Endothelial cell of umbilical vein (primary cell): ENCODE data around the gene NCS1. TPM values are rescaled to one million over a fixed set of nuclear protein-coding genes. Genes with fewer than 3 reads are reported as not detected.

Source experiments
- BruUV-seq: library from RNA; stranded (reverse); fragments of 400-500 nt; replicated peaks from 2 replicates; lab custom pipeline; 2021; lab: Mats Ljungman, UMichigan
- CTCF ChIA-PET: fragments of 300-600, 350-600 bp; sonication (Branson Sonifier 250); formaldehyde crosslinking; loops from one replicate; lab custom pipeline; 2021; ENCODE audit warnings: antibody characterized with exemption, inconsistent platforms; lab: Charles Lee
- POLR2A ChIA-PET: fragments of 300-600, 350-600 bp; sonication (Branson Sonifier 250); formaldehyde crosslinking; loops from one replicate; lab custom pipeline; 2021; ENCODE audit warnings: antibody characterized with exemption, inconsistent platforms; lab: Charles Lee
- DNase-seq: peaks from one replicate; pipeline ENCODE4 v3.0.0-alpha.2; 2011; ENCODE audit warnings: low read depth, low spot score
- FAIRE-seq: peaks from 2 replicates; lab custom pipeline; 2011; peaks lifted over from hg19 to GRCh38; lab: Jason Lieb, UNC
- H2AFZ ChIP-seq: 2 replicates; pipeline ENCODE4 v1.6.0; 2012; ENCODE audit warnings: low read depth, low read length, control low read depth, inconsistent platforms
- H3K27ac ChIP-seq: 2 replicates; pipeline ENCODE4 v1.5.1; 2011; ENCODE audit warnings: low read depth, mild to moderate bottlenecking, control low read depth, low read length, moderate library complexity; ENCODE audit not compliant: insufficient read depth
- H3K27me3 ChIP-seq, 2 experiments: 2 replicates each; pipeline versions ENCODE4 v1.6.0 to v1.6.1; 2011; ENCODE audit warnings: low read length in 2 of 2, mixed read lengths in 1 of 2; ENCODE audit not compliant: control insufficient read depth in 2 of 2, insufficient read depth in 2 of 2
- H3K36me3 ChIP-seq, 2 experiments: 2 replicates in 1 of 2; 3 replicates in 1 of 2; pipeline ENCODE4 v1.5.1; 2011; ENCODE audit warnings: low read length in 2 of 2, mild to moderate bottlenecking in 1 of 2, moderate library complexity in 1 of 2; ENCODE audit not compliant: control insufficient read depth in 2 of 2, insufficient read depth in 2 of 2; ENCODE audit errors: extremely low read depth in 1 of 2
- H3K4me1 ChIP-seq: 3 replicates; pipeline ENCODE4 v1.5.1; 2011; ENCODE audit warnings: mild to moderate bottlenecking, low read length; ENCODE audit not compliant: control insufficient read depth, insufficient read depth; ENCODE audit errors: extremely low read depth
- H3K4me2 ChIP-seq: 2 replicates; pipeline ENCODE4 v1.6.1; 2011; ENCODE audit warnings: low read length, control low read depth, mixed read lengths; ENCODE audit not compliant: insufficient read depth
- H3K4me3 ChIP-seq, 3 experiments: fragments of 200-600 bp in 1 of 3; sonication (generic), shearing (Covaris generic) in 1 of 3; replicated peaks in 1 of 3; 2 replicates each; pipeline ENCODE4 v1.5.1; 2011 to 2016; ENCODE audit warnings: control low read depth in 3 of 3, low read length in 3 of 3, mild to moderate bottlenecking in 2 of 3, inconsistent platforms in 1 of 3, low read depth in 1 of 3, moderate library complexity in 1 of 3; ENCODE audit not compliant: insufficient read depth in 1 of 3
- H3K79me2 ChIP-seq: 2 replicates; pipeline ENCODE4 v1.6.0; 2012; ENCODE audit warnings: low read length, inconsistent platforms; ENCODE audit not compliant: control insufficient read depth, insufficient read depth
- H3K9ac ChIP-seq: replicated peaks from 2 replicates; pipeline ENCODE3; 2011; ENCODE audit warnings: low read length, control low read depth; ENCODE audit not compliant: insufficient read depth; ENCODE audit errors: extremely low read depth
- H3K9me1 ChIP-seq: replicated peaks from 3 replicates; pipeline ENCODE4 v1.6.0; 2011; ENCODE audit warnings: mild to moderate bottlenecking, low read length; ENCODE audit not compliant: control insufficient read depth, insufficient read depth; ENCODE audit errors: extremely low read depth
- H3K9me3 ChIP-seq: replicated peaks from 2 replicates; pipeline ENCODE4 v1.5.1; 2012; ENCODE audit warnings: low read length, inconsistent platforms; ENCODE audit not compliant: control insufficient read depth, insufficient read depth
- H4K20me1 ChIP-seq: replicated peaks from 2 replicates; pipeline ENCODE3; 2011; ENCODE audit warnings: mild to moderate bottlenecking, low read length; ENCODE audit not compliant: control insufficient read depth, insufficient read depth; ENCODE audit errors: extremely low read depth
- CTCF ChIP-seq, 2 donors: IDR thresholded peaks; 1 replicate in 1 of 2; 2 replicates in 1 of 2; pipeline ENCODE4 v1.5.1; 2011; ENCODE audit warnings: low read length in 2 of 2, mild to moderate bottlenecking in 2 of 2, moderate library complexity in 2 of 2, control low read depth in 1 of 2, inconsistent platforms in 1 of 2, low read depth in 1 of 2; ENCODE audit not compliant: insufficient read depth in 1 of 2; ENCODE audit errors: extremely low read depth in 1 of 2
- EZH2 ChIP-seq: IDR thresholded peaks from 2 replicates; pipeline ENCODE4 v1.6.1; 2012; ENCODE audit warnings: borderline replicate concordance, low read depth, mild to moderate bottlenecking, moderate library complexity, low read length, inconsistent platforms; ENCODE audit not compliant: severe bottlenecking
- FOS ChIP-seq: IDR thresholded peaks from 2 replicates; pipeline ENCODE4 v1.6.1; 2011; ENCODE audit warnings: mild to moderate bottlenecking, low read length, moderate library complexity, borderline replicate concordance; ENCODE audit not compliant: insufficient read depth
- GATA2 ChIP-seq: IDR thresholded peaks from 2 replicates; pipeline ENCODE4 v1.7.0; 2011; ENCODE audit warnings: low read depth, mild to moderate bottlenecking, moderate library complexity, mixed read lengths, low read length; ENCODE audit not compliant: insufficient read length, insufficient read depth
- JUN ChIP-seq: IDR thresholded peaks from 2 replicates; pipeline ENCODE4 v1.6.1; 2011; ENCODE audit warnings: borderline replicate concordance, low read depth; ENCODE audit not compliant: insufficient read length, insufficient read depth
- MYC ChIP-seq: IDR thresholded peaks from one replicate; pipeline ENCODE4 v1.6.1; 2011; ENCODE audit warnings: mild to moderate bottlenecking, low read depth, low read length
- POLR2A ChIP-seq: IDR thresholded peaks from 2 replicates; pipeline ENCODE4 v1.6.1; 2012; ENCODE audit warnings: low read depth, mild to moderate bottlenecking, control low read depth, low read length
- POLR2AphosphoS5 ChIP-seq: IDR thresholded peaks from 2 replicates; pipeline ENCODE4 v1.6.1; 2012; ENCODE audit warnings: low read depth, mild to moderate bottlenecking, control low read depth, low read length, moderate library complexity; ENCODE audit not compliant: insufficient read depth
- dilution Hi-C: fragments of 300-500 bp; cut with MboI; formaldehyde crosslinking; loops from one replicate; pipeline ENCODE4 v1.15.0; 2019; ENCODE audit warnings: low sequenced_read_pairs; ENCODE audit not compliant: extremely low pct_ligation_motif_present
- intact Hi-C: fragments of 100-400 bp; cut with micrococcal nuclease; formaldehyde crosslinking; loops from one replicate; pipeline ENCODE4 v1.10.0; 2022
- polyA plus RNA-seq, 4 experiments: library from polyadenylated mRNA; depleted of rRNA in 3 of 4; stranded (reverse) in 3 of 4; unstranded in 1 of 4; fragments of >200 nt; gene quantifications; 2 replicates each; pipeline versions ENCODE4 v1.2.1 to v1.2.3, GENCODE V29; 2011 to 2012; ENCODE audit warnings: missing spikeins in 1 of 4
- total RNA-seq: library from RNA; stranded (reverse); gene quantifications from 2 replicates; pipeline ENCODE4 v1.2.3, GENCODE V29; 2021
- TF ChIP-seq, protein P1 (sequence below): IDR thresholded peaks from 2 replicates; pipeline ENCODE4 v1.6.1; 2011; ENCODE audit not compliant: insufficient read depth, insufficient read length

NCS1 gene
- total and polyA plus RNA-seq, 2 donors (not counting 3 experiments of a cell fraction or from before 2014, with no cell fraction given), result 53.6 to 77.4 TPM

GRCh38 chr9:130159057-130159456, 13.1 kb upstream of the NCS1 start:
- Histone ChIP-seq H3K4me1 (no peaks in the 10 kb centered on the region), H3K27ac (no peak overlapping the region), H3K9me3 (no peaks in the 10 kb centered on the region), H3K79me2 (no peaks in the 10 kb centered on the region), H3K9me1 (no peaks in the 10 kb centered on the region), H3K27me3 (peaks cover 3 to 6% of the 10 kb centered on the region in 2 experiments), H4K20me1 (no peaks in the 10 kb centered on the region), H3K9ac (no peak overlapping the region), H3K4me2 (no peak overlapping the region), H3K4me3 (no peak overlapping the region), H2AFZ (no peak overlapping the region), H3K36me3 (no peaks in the 10 kb centered on the region)
- no peak for TF ChIP-seq POLR2A
- ChIA-PET CTCF (no interaction called here), POLR2A (no interaction called here)
- DNase-seq (no peak), FAIRE-seq (no peak)
- dilution Hi-C loops, result no loop called here
- intact Hi-C loops, result no loop called here
- no TSS peak for BruUV-seq

DNA sequence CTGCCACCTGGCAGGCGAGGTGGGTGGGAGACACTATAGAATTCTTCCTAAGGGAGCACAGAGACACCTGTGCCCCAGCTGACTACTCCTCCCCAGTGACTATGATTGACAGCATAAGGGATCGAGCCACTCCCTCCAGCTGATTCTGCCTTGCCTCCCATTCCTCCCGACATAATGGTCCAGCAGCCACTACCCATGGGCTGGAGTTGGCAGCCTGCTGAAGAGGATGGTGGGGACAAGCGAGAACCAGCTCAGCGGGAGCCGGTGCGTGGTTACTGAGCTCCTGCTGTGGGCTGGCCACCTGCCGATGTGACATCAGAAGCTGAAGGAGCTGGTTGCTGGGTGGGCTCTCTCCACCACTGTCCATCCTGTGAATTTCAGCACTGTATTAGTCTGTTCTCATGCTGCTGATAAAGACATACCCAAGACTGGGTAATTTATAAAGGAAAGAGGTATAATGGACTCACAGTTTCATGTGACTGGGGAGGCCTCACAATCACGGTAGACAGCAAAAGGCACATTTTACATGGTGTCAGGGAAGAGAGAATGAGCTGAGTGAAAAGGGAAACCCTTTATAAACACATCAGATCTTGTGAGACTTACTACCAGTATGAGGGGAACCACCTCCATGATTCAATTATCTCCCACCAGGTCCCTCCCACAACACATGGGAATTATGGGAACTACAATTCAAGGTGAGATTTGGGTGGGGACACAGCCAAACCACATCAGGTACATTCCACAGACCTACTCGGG, 12.1 kb upstream of the NCS1 start:
- Histone ChIP-seq H3K9me1 (no peaks in the 10 kb centered on the region), H3K27me3 (peaks cover 3 to 6% of the 10 kb centered on the region in 2 experiments), H3K36me3 (no peaks in the 10 kb centered on the region), H3K4me1 (no peaks in the 10 kb centered on the region), H3K9ac (no peak overlapping the region), H3K4me2 (no peak overlapping the region), H3K27ac (no peak overlapping the region), H2AFZ (no peak overlapping the region), H4K20me1 (no peaks in the 10 kb centered on the region), H3K4me3 (no peak overlapping the region), H3K79me2 (no peaks in the 10 kb centered on the region), H3K9me3 (no peaks in the 10 kb centered on the region)
- CTCF ChIA-PET, result interaction anchor here (0.6 to 1.3 kb wide), 2 partner anchors 35 to 76 kb away, joined by 3 read pairs; no protein-coding TSS in a partner anchor
- no peak for DNase-seq
- TF ChIP-seq EZH2 (no peak), POLR2A (no peak), GATA2 (no peak), POLR2AphosphoS5 (no peak), JUN (no peak), CTCF (IDR thresholded peaks at IDR 0.05; ENCODE audit: extremely low read depth in 1 of 2, insufficient read depth in 1 of 2, low read depth in 1 of 2, low read length in 2 of 2) (no peak), MYC (no peak), FOS (no peak)
- TF ChIP-seq, protein P1, sequence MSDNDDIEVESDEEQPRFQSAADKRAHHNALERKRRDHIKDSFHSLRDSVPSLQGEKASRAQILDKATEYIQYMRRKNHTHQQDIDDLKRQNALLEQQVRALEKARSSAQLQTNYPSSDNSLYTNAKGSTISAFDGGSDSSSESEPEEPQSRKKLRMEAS, result no peak
- no TSS peak for BruUV-seq
- intact Hi-C loops, result no loop called here
- dilution Hi-C loops, result no loop called here
- POLR2A ChIA-PET, result no interaction called here
- no peak for FAIRE-seq
